ENCODE measurements around the gene P3H3. TPM values are rescaled to one million over a fixed set of nuclear protein-coding genes. Genes with fewer than 3 reads are reported as not detected.

Gene P3H3
- total and polyA plus RNA-seq, 2 experiments from 2014 or later: 16.4 to 38.2 TPM

- TF ChIP-seq, protein P1, sequence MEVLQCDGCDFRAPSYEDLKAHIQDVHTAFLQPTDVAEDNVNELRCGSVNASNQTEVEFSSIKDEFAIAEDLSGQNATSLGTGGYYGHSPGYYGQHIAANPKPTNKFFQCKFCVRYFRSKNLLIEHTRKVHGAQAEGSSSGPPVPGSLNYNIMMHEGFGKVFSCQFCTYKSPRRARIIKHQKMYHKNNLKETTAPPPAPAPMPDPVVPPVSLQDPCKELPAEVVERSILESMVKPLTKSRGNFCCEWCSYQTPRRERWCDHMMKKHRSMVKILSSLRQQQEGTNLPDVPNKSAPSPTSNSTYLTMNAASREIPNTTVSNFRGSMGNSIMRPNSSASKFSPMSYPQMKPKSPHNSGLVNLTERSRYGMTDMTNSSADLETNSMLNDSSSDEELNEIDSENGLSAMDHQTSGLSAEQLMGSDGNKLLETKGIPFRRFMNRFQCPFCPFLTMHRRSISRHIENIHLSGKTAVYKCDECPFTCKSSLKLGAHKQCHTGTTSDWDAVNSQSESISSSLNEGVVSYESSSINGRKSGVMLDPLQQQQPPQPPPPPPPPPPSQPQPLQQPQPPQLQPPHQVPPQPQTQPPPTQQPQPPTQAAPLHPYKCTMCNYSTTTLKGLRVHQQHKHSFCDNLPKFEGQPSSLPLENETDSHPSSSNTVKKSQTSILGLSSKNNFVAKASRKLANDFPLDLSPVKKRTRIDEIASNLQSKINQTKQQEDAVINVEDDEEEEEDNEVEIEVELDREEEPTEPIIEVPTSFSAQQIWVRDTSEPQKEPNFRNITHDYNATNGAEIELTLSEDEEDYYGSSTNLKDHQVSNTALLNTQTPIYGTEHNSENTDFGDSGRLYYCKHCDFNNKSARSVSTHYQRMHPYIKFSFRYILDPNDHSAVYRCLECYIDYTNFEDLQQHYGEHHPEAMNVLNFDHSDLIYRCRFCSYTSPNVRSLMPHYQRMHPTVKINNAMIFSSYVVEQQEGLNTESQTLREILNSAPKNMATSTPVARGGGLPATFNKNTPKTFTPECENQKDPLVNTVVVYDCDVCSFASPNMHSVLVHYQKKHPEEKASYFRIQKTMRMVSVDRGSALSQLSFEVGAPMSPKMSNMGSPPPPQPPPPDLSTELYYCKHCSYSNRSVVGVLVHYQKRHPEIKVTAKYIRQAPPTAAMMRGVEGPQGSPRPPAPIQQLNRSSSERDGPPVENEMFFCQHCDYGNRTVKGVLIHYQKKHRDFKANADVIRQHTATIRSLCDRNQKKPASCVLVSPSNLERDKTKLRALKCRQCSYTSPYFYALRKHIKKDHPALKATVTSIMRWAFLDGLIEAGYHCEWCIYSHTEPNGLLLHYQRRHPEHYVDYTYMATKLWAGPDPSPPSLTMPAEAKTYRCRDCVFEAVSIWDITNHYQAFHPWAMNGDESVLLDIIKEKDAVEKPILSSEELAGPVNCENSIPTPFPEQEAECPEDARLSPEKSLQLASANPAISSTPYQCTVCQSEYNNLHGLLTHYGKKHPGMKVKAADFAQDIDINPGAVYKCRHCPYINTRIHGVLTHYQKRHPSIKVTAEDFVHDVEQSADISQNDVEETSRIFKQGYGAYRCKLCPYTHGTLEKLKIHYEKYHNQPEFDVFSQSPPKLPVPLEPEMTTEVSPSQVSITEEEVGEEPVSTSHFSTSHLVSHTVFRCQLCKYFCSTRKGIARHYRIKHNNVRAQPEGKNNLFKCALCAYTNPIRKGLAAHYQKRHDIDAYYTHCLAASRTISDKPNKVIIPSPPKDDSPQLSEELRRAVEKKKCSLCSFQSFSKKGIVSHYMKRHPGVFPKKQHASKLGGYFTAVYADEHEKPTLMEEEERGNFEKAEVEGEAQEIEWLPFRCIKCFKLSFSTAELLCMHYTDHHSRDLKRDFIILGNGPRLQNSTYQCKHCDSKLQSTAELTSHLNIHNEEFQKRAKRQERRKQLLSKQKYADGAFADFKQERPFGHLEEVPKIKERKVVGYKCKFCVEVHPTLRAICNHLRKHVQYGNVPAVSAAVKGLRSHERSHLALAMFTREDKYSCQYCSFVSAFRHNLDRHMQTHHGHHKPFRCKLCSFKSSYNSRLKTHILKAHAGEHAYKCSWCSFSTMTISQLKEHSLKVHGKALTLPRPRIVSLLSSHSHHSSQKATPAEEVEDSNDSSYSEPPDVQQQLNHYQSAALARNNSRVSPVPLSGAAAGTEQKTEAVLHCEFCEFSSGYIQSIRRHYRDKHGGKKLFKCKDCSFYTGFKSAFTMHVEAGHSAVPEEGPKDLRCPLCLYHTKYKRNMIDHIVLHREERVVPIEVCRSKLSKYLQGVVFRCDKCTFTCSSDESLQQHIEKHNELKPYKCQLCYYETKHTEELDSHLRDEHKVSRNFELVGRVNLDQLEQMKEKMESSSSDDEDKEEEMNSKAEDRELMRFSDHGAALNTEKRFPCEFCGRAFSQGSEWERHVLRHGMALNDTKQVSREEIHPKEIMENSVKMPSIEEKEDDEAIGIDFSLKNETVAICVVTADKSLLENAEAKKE (CRISPR knock-in tag; IDR thresholded peaks at IDR 0.05): no peak
Measured at GRCh38 chr12:6830999-6831398, 2.8 kb downstream of the P3H3 start (continued).

DNA sequence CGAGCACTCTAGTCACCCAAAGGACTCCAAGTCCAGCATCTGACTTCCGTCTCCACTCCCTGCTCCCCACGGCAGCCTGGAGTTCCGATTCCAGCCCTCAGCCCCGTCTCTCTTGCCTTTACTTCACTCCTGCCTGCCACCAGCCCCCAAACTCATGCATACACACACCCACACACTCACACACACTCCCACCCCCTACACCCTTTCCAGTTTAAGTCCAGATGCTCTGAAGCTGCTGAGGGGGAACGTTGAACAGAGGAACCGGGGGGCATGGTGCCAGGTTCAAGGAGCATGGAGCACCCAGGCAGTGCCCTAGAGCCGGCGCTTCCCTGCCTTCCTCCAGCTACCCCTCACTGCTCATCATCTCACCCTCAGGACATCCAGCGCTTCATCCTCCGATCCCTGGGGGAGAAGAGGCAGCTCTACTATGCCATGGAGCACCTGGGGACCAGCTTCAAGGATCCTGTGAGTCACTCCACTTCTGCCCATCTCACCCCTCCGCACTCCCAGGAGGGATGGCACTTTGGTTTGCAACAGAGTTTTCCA lies 3.3 kb downstream of the P3H3 start:
- Mint-ChIP-seq H3K27me3 (ENCODE audit: insufficient read depth, low read depth, poor library complexity) (peaks cover 22% of the 10 kb centered on the region), H3K4me3 (no peak overlapping the region), H3K36me3 (ENCODE audit: low read depth) (peaks cover 58% of the 10 kb centered on the region), H3K4me1 (peaks cover 27% of the 10 kb centered on the region), H3K9me3 (no peaks in the 10 kb centered on the region), H3K27ac (no peak overlapping the region)
- Histone ChIP-seq H3K27me3 (ENCODE audit: insufficient read depth) (peaks cover 4% of the 10 kb centered on the region; the same call in 1 of the 2 replicates), H3K36me3 (ENCODE audit: insufficient read depth) (peaks cover 3% of the 10 kb centered on the region; the same call in 1 of the 2 replicates), H3K4me2 (no peak overlapping the region), H4K20me1 (replicated peaks; ENCODE audit: insufficient read depth) (peaks cover 3% of the 10 kb centered on the region; the same call in 1 of the 2 replicates), H2AFZ (no peak overlapping the region), H3F3A (replicated peaks; ENCODE audit: low read depth) (peaks cover 27% of the 10 kb centered on the region), H3K27ac (ENCODE audit: low read depth) (no peak overlapping the region), H3K4me1 (ENCODE audit: insufficient read depth) (peaks cover 16% of the 10 kb centered on the region), H3K4me3 (no peak overlapping the region), H3K9me2 (ENCODE audit: insufficient read depth) (no peaks in the 10 kb centered on the region), H3K79me2 (replicated peaks; ENCODE audit: insufficient read depth) (peaks cover 9% of the 10 kb centered on the region)
- no peak for DNase-seq (ENCODE audit: low spot score)
- no peak for ATAC-seq
- TF ChIP-seq ZNF114 (CRISPR knock-in tag; IDR thresholded peaks at IDR 0.05) (no peak), STAT1 (IDR thresholded peaks at IDR 0.05; ENCODE audit: unreplicated experiment) (no peak), ZNF331 (CRISPR knock-in tag; IDR thresholded peaks at IDR 0.05; ENCODE audit: low read depth) (no peak), EZH2 (IDR thresholded peaks at IDR 0.05; ENCODE audit: low read depth, unreplicated experiment) (no peak), JUNB (IDR thresholded peaks at IDR 0.05; ENCODE audit: unreplicated experiment) (no peak), EZH2phosphoT487 (IDR thresholded peaks at IDR 0.05; ENCODE audit: unreplicated experiment) (no peak), POLR2AphosphoS5 (IDR thresholded peaks at IDR 0.05; ENCODE audit: low read depth) (no peak)
- TF ChIP-seq, protein P1 (CRISPR knock-in tag; IDR thresholded peaks at IDR 0.05): no peak
